CD4-positive, alpha-beta T cell treated with Interferon alpha-2 for 1 hour (primary cell): ENCODE data around the gene RFX1.
"Not testable (repeated sequence)": the region's sequence is repeated elsewhere in the genome, so short reads cannot be mapped to it uniquely, and the experiment has no call there.

ENCODE experiments used
- DNase-seq, 2 donors: peaks; one replicate each; pipeline ENCODE4 v3.0.0-alpha.2; 2020 to 2022

RFX1 gene

DNA sequence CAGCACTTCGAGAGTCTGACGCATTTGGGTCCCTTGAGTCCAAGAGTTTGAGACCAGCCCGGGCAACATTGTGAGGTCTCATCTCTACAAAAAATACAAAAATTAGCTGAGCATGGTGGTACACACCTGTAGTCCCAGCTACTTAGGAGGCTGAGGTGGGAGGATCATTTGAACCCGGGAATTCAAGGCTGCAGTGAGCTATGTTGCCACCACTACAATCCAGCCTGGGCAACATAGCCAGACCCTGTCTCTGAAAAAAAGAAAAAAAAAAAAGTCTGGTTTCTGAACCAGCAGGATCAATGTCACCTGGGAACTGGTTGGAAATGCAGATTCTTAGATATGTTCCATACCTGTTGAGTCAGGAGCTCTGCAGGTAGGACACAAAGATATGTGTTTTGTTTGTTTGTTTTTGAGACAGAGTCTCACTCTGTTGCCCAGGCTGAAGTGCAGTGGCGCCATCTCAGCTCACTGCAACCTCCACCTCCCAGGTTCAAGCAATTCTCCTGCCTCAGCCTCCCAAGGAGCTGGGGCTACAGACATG, 20.6 kb upstream of the RFX1 start:
- DNase-seq = not testable (repeated sequence)

DNA sequence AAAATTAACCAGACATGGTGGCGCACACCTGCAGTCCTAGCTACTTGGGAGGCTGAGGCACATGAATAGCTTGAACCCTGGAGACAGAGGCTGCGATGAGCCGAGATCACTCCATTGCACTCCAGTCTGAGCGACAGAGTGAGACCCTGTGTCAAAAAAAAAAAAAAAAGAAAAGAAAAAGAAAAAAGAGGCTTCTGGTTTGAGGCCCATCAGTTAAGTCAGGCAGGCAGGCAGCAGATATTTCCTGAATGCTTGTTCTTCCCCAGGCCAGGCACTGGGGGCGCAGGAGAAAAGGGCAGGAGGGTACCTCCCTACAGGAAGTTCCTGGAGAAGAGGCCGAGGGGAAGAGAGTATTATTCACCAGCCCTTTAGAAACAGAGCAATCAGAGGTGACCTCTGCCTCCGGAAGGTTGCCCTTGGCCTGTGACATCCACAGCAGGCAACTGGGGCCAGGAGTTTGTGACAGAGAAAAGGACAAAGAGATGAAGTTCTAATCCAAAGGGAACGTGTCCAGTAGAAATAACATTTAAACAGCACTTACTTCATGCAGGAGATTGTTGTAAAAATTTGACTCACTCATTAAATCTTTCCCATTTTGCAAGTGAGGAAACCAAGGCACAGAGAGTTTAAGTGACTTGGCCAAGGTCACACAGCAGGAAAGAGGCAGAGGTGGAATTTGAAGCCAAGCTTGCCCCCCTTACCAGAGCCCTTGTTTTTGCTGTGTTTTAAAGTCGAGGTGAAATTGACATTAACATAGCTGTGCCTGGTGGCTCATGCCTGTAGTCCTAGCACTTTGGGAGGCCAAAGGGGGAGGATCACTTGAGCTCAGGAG, 17.5 kb upstream of the RFX1 start:
- peak in 1 of 2 donors; percentile 48 for DNase-seq

DNA sequence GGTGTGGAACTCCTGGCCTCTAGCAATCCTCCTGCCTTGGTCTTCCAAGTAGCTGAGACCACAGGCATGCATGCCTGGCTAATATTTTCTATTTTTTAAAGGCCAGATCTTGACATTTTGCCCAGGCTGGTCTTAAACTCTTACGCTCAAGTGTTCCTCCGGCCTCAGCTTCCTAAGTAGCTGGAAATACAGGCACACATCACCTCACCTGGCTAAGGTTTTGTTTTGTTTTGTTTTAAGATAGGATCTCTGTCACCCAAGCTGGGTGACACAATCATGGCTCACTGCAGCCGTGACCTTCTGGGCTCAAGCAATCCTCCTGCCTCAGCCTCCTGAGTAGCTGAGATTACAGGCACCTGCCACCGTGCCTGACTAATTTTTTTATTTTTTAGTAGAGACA, 16.3 kb upstream of the RFX1 start:
- DNase-seq = no peak

DNA sequence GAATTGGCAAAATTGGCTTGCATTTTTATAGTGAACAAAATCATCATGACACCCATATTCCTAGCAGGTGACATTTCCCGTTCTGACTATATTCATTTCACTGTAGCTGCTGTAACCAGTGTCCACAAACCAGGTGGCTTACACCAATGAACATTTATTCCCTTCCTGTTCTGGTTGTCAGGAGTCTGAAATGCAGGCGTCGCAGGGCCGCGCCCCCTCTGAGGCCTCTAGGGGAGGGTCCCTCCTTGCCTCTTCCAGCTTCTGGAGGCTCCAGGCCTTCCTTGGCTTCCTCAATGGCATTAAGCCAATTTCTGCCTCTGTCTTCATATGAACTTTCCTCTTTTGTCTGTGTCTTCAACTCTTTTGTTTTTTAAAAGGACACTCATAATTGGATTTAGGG, 15.4 kb upstream of the RFX1 start:
- DNase-seq = no peak

DNA sequence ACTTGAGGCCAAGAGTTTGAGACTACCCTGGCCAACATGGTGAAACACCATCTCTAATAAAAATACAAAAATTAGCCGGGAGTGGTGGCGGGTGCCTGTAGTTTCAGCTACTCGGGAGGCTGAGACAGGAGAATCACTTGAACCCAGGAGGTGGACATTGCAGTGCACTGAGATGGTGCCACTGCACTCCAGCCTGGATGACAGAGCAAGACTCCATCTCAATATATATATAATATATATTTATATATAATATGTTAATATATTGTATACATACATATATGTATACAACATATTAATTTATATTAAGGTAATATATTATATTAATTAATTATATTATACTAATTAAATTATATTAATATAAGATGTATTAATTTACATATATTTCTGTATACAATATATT, 13.6 kb upstream of the RFX1 start:
- DNase-seq = not testable (repeated sequence)

DNA sequence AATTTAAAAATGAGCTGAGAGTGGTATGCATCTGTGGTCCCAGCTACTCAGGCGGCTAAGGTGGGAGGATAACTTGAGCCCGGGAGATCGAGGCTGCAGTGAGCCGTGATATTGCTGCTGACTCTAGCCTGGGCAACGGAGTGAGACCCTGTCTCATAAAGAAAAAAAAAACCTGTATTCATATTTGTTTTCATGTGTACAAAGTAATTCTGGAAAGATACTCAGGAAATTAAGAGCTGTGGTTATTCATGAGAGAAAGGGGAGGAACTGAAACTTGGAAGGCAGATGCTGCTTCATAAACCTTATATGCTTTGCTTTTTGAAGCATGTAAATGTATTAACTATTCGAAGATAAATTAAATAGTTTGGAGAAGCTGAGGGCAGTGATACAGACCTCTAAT, 13.0 kb upstream of the RFX1 start:
- no peak for DNase-seq

DNA sequence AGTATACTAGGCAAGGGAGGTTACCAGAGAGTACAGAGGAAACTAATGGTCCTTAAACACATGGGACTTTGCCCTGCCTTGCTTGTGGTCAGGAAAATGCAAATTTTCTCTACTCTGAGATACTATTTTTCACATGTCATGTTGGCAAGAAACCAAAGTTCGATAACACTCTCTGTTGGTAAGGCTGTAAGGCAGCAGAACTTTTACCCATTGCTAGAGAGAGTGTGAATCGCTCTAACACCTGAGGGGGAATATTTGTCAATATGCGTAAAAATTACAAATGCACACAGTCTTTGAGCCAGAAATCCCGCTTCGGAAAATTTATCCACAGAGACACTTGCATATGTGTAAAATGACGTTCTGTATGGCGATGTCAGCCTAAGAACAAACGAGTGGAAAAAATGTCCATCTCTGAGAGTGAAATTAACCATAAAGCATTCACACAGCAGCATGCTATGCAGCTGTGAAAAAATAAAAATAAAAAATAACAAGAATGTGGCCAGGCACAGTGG, 9.5 kb upstream of the RFX1 start:
- peak in 1 of 2 donors; percentile 9 for DNase-seq

DNA sequence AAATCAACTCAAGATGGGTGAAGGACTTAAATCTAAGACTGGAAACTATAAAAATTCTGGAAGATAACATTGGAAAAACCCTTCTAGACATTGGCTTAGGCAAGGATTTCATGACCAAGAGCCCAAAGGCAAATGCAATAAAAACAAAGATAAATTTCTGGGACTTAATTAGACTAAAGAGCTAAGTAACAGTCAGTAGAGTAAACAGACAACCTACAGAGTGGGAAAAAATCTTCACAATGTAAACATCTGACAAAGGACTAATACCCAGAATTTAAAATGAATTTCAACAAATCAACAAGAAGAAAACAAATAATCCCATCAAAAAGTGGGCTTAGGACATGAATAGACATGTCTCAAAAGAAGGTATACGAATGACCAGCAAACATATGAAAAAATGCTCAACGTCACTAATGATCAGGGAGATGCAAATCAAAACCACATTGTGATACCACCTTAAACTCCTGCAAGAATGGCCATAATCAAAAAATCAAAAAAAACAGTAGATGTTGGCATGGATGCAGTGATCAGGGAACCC, 6.3 kb upstream of the RFX1 start:
- no peak for DNase-seq

DNA sequence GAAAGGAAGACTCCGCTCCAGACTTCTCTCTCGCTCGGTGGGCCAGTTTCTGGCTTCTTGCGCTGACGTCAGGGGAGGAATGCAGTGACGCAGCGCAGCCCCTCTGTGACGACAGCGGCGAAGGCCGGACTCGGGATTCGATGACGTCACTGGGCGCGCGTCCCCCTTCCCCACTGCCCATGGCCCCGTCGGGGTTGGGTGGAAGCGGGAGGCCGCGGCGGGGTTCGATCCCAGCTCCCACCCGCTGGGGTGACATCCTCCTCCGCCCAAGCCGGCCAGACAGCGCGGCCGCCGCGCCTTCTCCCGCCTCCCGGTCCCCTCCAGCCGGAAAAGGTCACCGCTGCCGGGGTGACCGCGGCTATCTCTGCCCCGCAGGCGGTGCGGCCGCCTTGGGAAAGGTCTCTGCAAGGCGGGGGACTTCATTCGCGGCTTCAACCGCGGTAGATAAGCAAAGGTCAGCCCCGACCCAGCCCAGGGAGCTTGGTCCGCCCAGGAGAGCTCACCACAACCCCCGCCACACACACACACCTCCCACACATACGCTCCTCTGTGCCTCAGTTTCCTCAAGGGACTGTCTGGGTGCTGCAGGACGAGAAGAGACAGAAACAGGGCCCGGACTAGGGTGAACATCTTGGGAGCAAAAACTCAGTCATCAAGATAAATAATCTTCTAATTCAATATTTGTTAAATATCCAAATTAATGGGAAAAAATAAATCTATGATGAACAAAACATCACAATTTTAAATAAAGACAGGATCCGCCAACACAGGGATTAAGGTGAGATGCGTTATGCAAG, 844 bp upstream of the RFX1 start:
- no peak for DNase-seq

DNA sequence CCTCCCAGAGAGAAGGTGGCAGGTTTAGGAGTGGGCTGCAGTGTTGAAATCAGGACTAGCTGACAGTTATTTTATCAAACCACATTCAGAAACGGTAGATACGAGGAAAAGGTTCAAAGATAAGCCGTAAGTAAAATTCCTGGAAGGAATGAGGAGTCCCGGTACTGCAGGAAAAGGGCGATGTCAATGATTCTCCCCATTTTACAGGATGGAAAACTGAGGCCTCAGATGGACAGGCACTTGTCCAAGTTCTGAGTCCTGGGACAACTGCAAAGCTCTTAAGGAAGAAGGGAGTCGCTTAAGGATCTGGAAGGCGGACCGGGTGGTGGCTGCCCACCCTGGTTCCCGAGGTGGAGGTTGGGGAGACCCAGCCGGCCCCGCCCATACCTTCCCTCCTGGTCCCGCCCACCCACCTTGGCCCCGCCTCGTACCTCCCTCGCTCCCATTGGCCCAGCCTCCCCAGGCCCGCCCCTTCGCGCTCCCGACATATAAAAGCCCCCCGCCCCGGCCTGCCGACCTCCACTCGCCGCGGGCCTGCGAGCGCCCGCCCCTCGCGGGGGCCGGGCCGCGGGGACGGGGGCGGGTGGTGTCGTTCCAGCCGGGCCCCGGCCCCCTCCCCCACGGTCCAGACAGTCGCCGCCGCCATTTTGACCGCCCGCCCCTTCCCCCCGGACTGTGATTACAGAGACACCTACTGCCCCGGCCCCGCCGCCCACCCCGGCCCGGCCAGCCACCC, 603 bp downstream of the RFX1 start:
- DNase-seq = peak; percentile 92 to 96

DNA sequence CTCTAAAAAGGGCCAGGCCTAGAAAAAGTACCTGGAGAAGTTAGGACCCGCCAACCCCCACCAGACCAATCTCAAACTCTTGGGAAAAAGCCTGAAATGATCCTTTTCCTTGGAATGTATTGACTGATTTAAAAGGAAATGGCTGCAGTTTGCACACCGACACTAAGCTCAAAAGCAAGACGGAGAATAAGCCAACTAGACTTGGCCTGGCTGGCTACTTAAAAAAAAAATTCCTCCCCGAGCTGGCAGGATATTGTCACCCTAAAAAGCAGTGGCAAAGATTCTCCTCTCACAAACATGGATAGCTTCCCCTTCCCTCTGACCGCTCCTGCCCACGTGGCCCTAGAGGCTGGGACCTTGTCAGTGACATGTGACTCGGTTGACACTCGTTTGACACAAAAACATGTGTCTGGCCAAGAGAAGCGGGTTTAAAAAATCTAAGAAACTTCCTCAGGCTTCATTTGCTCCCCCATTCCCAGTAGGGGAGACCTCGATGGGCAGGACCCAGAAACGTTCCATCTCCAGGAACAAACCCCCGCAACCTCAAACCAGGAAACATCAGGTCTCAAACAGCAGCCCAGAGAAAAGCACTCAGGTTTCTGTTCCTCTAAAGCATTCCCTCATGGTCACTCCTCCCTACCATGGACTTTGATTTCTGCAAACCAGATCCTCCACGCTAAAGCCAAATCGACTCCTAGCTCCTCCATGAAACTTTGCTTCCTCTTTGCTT, 1.3 kb downstream of the RFX1 start:
- peak in 1 of 2 donors; percentile 36 for DNase-seq

DNA sequence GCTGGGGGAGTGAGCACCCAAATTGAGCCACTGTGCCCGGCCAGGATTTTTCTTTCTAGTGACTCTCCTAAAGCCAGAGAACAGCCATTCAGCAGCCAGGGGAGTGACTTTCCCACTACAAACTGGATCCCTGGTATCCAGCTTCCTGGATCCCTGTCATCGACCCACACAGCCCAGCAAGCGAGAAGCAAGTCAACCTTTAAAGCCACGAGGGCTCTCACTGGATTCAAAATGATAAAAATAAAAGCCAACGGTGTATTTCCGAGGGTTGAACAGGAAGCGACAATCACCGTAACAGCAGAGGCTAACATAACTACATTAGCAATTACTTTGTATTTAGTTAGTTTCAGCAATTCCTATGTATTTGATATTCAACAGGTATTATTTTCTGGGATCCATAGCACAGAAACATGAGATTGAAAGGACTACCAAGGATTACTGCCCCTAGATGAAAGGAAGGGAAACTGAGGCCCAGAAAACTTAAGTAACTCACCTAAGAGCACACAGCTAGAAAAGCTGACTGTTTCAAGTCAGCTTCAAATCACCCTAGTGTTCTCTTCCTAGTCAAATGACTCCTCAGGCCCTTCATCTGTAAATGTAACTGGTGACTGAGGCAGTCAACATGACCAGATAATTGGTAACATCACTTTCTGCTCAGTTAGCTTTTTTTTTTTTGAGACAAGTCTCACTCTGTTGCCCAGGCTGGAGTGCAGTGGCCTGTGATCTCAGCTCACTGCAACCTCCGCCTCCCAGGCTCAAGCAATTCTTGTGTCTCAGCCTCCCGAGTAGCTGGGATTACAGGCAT, 2.7 kb downstream of the RFX1 start:
- DNase-seq = peak in 1 of 2 donors; percentile 49

DNA sequence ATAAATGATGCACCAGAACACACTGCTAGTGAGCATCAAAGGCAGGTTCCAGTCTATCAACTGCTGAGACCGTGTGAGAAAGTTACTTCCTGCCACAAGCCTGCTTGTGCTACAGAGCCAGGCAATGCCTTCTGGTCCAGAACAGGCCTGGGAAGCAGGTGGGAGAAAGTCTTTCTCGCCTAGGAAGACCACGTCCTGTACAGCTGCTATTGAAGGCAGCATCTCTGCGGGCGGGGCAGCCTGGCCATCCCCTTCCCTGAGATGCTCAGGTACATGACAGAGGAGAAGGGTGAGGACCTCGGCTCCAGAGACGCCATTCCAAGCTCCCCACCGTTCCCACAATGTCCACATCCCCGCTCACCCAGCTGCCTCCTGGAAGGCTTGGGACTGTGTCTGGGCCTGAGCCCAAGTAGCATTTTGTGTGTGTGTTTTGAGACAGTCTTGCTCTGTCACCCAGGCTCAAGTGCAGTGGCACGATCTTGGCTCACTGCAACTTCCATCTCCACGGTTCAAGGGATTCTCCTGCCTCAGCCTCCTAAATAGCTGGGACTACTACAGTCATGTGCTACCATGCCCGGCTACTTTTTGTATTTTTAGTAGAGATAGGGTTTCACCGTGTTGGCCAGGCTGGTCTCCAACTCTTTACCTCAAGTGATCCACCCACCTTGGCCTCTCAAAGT, 3.4 kb downstream of the RFX1 start:
- DNase-seq = peak; percentile 33 to 64

DNA sequence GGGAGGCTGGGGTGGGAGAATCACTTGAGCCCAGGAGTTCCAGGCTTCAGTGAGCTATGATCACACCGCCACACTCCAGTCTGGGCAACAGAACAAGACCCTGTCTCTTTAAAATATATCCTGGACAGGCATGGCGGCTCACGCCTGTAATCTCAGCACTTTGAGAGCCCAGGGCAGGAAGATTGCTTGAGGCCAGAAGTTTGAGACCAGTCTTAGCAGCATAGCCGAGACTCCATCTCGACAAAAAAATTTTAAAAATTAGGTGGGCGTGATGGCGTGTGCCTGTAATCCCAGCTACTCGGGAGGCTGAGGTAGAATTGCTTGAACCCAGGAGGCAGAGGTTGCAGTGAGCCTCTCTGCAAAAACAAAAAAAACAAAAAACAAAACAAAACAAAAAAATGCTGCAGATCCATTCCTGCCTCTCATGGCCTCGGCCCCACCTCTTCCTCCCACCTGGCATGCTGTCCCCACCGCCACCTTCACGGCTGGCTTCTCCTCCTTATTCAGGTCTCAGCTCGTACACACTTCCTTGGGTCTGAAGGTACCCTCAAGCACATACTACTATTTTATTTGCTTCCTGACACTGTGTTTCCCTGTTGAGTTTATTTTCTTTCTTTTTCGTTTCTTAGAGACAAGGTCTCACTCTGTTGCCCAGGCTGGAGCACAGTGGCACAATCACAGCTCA, 5.3 kb downstream of the RFX1 start:
- no peak for DNase-seq

DNA sequence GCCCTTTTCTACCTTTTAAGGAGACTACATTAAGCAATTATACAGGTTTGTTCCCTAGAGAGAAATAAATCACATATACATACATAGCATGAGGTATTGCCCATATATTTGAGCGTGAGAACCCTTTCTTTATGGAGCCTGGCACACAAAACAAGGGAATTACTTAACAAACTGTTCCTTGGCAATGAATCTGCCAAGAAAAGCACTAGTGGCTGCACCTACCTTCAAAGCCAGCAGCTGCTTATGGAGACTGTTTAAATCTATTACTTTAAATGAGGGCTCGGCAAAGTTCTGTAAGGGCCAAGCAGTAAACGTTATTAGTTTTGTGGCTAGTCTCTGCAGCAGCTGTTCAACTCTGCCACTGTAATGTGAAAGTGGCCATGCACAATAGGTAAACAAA, 7.0 kb downstream of the RFX1 start:
- no peak for DNase-seq

DNA sequence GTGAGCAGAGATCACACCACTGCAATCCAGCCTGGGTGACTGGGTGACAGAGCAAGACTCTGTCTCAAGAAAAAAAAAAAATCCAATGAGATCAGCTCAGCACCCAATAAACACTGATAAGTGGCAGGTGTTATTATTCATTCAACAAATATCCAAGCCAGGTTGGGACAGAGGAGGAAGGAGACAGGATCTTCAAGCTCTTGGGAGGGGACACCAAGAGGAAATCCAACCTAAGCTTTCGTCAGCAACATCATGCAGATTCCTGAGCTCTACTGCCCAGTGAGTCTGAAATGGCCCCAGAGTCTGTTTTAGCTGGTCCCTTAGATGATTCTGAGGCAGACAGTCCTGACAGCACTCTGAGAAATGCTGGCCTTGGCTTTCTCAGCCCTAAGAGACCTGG, 7.7 kb downstream of the RFX1 start:
- no peak for DNase-seq

DNA sequence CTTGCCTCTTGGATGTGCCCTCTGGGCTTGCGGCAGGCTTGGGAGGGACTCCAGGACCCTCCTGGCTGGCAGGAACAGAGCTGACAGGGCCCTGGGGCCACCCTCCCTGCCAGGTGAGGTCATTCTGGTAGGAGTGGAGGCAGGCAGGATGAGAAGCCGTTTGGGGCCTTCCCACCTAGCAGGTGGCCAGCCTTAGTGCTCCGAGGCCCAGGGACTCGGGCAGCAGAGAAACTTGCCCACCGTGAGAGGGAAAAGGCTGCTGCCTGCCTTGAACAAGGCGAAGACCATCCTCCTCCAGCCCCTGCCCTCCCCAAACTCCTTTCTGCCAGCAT, 8.5 kb downstream of the RFX1 start:
- no peak for DNase-seq

DNA sequence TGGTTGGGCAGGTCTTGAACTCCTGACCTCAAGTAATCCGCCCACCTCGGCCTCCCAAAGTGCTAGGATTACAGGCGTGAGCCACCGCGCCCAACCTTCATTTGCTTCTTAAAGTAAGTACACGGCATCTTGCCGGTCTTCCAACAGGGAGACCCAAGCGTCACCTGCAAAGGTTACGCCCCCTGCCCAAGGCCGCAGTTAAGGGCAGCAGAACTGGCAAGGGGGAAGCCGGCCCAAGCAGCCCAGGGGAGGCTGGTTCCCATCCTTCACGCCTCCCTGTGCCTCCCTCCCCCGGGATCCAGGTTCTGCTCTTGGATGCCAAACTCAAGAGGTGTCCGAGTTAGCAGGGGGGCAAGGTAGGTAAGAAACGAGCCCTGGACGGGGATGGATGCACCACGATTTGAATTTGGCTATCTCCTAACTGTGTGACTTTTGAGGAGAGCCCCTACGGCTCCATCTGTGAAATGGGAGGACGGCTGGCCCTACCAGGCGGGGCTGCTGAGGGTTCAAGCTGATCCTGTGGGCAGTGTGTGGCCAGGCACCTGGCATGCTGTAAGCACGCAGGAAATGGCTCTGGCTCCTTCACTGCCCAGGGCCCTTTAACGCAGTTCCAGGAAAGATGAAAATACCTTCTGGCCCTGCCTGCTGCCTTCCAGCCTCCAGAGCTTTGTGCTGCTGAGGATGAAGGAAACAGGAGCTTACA, 9.0 kb downstream of the RFX1 start:
- no peak for DNase-seq
